ENCODE results near the gene CBR4. TPM values are rescaled to one million over a fixed set of nuclear protein-coding genes. Genes with fewer than 3 reads are reported as not detected.

CBR4 gene
- total RNA-seq, 4 donors from 2014 or later, result 20.4 to 25.6 (median 24.7) TPM

DNA sequence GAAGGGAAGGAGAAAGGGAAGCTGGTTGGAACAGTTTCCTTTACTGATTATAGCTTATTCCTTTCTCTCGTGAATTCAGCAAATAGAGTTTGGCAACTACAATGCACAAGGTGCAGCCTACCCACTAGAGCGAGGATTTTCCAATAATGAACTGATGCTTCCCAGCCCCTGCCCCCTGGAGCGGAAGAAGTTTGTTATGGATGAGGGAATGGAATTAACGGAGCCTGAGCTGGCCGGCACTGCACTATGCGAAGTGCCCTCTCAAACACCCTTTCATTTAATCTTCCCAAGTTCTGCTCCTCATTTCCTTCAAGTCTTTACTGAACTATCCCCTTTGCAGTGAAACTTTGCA lies 42.5 kb upstream of the CBR4 start:
- no peak for TF ChIP-seq EP300 (IDR thresholded peaks at IDR 0.05)
- TF ChIP-seq, protein P1, sequence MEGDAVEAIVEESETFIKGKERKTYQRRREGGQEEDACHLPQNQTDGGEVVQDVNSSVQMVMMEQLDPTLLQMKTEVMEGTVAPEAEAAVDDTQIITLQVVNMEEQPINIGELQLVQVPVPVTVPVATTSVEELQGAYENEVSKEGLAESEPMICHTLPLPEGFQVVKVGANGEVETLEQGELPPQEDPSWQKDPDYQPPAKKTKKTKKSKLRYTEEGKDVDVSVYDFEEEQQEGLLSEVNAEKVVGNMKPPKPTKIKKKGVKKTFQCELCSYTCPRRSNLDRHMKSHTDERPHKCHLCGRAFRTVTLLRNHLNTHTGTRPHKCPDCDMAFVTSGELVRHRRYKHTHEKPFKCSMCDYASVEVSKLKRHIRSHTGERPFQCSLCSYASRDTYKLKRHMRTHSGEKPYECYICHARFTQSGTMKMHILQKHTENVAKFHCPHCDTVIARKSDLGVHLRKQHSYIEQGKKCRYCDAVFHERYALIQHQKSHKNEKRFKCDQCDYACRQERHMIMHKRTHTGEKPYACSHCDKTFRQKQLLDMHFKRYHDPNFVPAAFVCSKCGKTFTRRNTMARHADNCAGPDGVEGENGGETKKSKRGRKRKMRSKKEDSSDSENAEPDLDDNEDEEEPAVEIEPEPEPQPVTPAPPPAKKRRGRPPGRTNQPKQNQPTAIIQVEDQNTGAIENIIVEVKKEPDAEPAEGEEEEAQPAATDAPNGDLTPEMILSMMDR (IDR thresholded peaks at IDR 0.05), result no peak
- no peak for TF ChIP-seq POLR2A (IDR thresholded peaks at IDR 0.05)
- Histone ChIP-seq H3K9me3 (no peaks in the 10 kb centered on the region), H3K27ac (peak overlapping the region in 1 of 4 donors; percentile 78), H3K27me3 (no peaks in the 10 kb centered on the region), H3K4me1 (peaks cover 0 to 57% (median 10%) of the 10 kb centered on the region in 4 donors), H3K36me3 (no peaks in the 10 kb centered on the region), H3K4me3 (no peak overlapping the region)
- DNase-seq (ENCODE audit: low spot score in 2 of 2), result no peak
- WGBS, 2 donors, result 57 to 60% methylated on average over 6 of the region's 6 CpGs

DNA sequence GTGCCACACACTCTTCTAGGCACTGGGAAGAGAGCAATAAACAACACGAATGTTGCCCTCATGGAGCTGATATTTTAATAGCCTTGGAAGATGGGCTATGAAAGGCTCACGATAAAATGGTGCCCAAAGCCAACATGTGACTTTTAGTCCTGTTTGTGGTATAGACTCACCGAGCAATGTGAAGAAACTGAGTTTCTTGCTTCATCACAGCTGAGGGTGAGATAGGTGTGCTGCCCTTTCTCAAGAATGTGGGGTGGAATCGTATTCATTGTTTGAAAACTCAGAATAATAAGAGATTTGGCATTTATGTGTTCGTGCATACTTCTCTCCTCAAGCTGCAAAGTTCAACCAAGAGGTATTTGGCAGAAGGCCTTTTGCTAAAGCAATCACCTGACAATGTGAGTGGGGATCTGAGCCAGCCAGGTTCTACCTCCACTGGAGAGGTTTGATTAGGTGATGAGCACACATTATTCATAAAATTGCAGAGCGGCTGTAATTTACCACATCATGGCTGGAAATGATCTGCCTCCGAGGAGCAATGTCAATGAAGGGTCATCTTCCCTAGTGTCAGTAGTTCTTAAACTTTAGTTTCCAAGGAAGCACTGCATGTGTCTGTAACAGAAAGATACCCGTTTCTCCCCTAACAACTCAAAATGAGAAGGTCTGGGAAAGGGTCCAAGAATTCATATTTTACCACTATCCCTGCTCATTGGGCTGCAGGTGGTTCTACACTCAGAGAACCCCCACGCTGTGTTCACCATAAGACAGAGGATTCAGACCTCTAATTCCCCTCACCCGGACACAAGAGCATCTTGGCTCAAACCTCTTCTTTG lies 41.9 kb upstream of the CBR4 start:
- H3K4me1 ChIP-seq, result peaks cover 0 to 54% (median 10%) of the 10 kb centered on the region in 4 donors
- 63 to 67% methylated on average over 10 of the region's 10 CpGs for WGBS, 2 donors
- H3K27ac ChIP-seq, result peak overlapping the region in 2 of 4 donors; percentile 63 to 78
- H3K4me3 ChIP-seq, result no peak overlapping the region
- no peaks in the 10 kb centered on the region for H3K9me3 ChIP-seq
- no peaks in the 10 kb centered on the region for H3K27me3 ChIP-seq
- TF ChIP-seq, protein P1 (IDR thresholded peaks at IDR 0.05), result no peak
- TF ChIP-seq EP300 (IDR thresholded peaks at IDR 0.05) (no peak), POLR2A (IDR thresholded peaks at IDR 0.05) (no peak)
- no peak for DNase-seq (ENCODE audit: low spot score in 2 of 2)
- H3K36me3 ChIP-seq, result no peaks in the 10 kb centered on the region

DNA sequence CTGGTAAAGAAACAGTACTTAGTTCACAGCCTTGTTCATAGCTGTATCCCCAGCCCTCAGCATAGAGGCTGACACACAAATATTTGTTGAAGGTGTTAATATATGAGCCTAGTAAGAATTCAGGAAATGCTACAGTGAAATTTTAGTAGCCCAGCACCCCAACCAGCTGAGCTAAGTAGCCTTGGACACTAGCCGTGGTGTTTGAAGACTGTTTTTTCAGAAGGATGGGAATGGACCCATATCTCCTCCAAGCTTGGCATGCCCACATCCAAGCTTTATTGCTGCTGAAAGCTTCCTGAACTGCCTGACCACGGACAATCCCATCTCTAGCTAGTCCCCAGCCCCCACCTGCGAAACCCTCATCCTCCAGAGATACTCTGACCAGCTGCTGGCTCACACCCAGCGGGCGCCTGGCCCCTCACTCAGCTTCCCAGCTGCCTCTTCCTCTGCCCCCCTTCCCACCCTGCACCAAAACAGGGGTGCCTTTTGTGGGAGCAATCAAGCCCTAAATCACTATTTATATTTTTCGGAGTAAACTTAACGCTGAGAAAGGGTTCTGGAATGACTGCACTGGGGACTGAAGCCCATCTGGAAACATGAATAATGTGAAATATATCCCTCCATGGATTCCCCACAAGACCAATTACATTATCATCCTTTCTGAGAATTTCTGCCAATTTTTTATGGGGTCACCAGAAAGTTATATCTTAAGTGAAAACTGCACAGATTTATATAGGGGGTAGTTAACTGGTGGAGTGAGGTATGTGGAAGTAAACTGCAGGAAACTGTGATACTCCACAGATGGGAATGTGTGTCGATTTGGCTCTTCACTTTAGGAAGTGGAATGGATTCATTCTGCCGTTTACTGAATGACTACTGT lies 41.1 kb upstream of the CBR4 start:
- Histone ChIP-seq H3K36me3 (no peaks in the 10 kb centered on the region), H3K4me3 (no peak overlapping the region), H3K4me1 (peaks cover 0 to 54% (median 10%) of the 10 kb centered on the region in 4 donors), H3K27me3 (no peaks in the 10 kb centered on the region), H3K27ac (peak overlapping the region in 2 of 4 donors; percentile 63 to 78), H3K9me3 (no peaks in the 10 kb centered on the region)
- WGBS, 2 donors, result 64 to 73% methylated on average over 9 of the region's 9 CpGs
- DNase-seq (ENCODE audit: low spot score in 2 of 2), result no peak
- TF ChIP-seq, protein P1 (IDR thresholded peaks at IDR 0.05), result no peak
- TF ChIP-seq POLR2A (IDR thresholded peaks at IDR 0.05) (no peak), EP300 (IDR thresholded peaks at IDR 0.05) (no peak)

DNA sequence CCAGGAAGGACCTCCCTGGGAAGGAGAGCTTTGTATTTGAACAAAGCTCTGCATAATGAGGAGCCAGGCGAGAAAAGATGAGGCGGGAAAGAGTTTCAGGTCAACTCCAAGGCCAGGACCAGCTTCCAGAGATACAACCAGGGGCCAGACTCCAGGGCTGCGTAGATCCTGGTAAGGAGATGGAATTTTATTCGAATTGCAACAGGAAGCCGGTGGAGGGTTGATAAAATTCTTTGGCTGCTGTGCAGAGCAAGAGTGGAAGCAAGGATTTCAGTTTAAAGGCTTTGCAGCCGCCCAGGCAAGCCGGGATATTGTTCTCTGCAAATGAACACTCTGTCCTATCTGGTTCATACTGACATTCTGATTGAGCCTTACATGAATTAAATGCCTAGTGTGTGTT lies 40.2 kb upstream of the CBR4 start:
- Histone ChIP-seq H3K4me1 (peaks cover 0 to 54% (median 10%) of the 10 kb centered on the region in 4 donors), H3K9me3 (no peaks in the 10 kb centered on the region), H3K27ac (peak overlapping the region in 2 of 4 donors; percentile 63 to 78), H3K27me3 (no peaks in the 10 kb centered on the region), H3K4me3 (no peak overlapping the region), H3K36me3 (no peaks in the 10 kb centered on the region)
- DNase-seq (ENCODE audit: low spot score in 2 of 2), result no peak
- TF ChIP-seq POLR2A (IDR thresholded peaks at IDR 0.05), result no peak
- TF ChIP-seq EP300 (IDR thresholded peaks at IDR 0.05), result peak in 1 of 2 donors; percentile 63
- WGBS, 2 donors, result 40 to 43% methylated on average over 7 of the region's 7 CpGs

DNA sequence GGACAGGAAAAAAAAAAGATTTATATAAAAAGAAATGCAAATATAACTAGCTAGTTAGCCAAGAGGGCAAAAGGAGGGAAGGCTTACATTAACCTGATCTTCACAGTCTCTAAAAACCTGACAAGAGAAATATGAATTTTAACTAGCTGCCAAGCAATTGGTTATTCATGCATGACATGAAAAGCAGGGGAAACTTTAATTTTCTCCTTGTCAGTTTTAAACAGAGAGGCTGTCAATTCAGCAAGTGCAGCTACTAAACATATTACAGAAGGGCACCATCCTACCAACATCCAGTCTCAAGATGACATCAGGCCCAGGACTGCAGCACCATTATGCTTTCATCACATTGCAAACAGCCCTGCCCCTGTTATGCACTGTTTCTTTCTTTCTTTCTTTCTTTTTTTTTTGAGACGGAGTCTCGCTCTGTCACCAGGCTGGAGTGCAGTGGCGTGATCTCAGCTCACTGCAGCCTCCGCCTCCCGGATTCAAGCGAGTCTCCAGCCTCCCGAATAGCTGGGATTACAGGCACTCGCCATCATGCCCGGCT lies 38.9 kb upstream of the CBR4 start:
- peak overlapping the region in 2 of 4 donors; percentile 46 to 78 for H3K27ac ChIP-seq
- TF ChIP-seq POLR2A (IDR thresholded peaks at IDR 0.05), result no peak
- no peak for TF ChIP-seq EP300 (IDR thresholded peaks at IDR 0.05)
- TF ChIP-seq, protein P1 (IDR thresholded peaks at IDR 0.05), result no peak
- WGBS, 2 donors, result 66 to 72% methylated on average over 9 of the region's 9 CpGs

More for the DNA sequence above, 38.9 kb upstream of the CBR4 start:
- DNase-seq (ENCODE audit: low spot score in 2 of 2), result no peak
- Histone ChIP-seq H3K36me3 (no peaks in the 10 kb centered on the region), H3K27me3 (no peaks in the 10 kb centered on the region), H3K4me1 (peaks cover 0 to 54% (median 10%) of the 10 kb centered on the region in 4 donors), H3K4me3 (no peak overlapping the region), H3K9me3 (no peaks in the 10 kb centered on the region)
